Gastroesophageal sphincter (tissue), 4 donors: Measurements from ENCODE around the gene PTHLH. TPM values are rescaled to one million over a fixed set of nuclear protein-coding genes. Genes with fewer than 3 reads are reported as not detected.

Source experiments
- ATAC-seq: fragments of 150-250 bp; one replicate; pipeline ENCODE4 v1.9.1; 2016; ENCODE audit warnings: mild to moderate bottlenecking, moderate library complexity
- H3K27ac ChIP-seq, 4 donors: fragments of 200-600 bp; sonication (generic) in 3 of 4; 1 replicate in 3 of 4; 2 replicates in 1 of 4; pipeline ENCODE4 v1.5.1; 2016 to 2019
- H3K27me3 ChIP-seq: fragments of 200-600 bp; sonication (generic); one replicate; pipeline ENCODE4 v1.5.1; 2019
- H3K36me3 ChIP-seq, 2 donors: fragments of 200-600 bp; sonication (generic); one replicate each; pipeline ENCODE4 v1.5.1; 2019; ENCODE audit warnings: control low read depth in 1 of 2
- H3K4me1 ChIP-seq, 3 donors: fragments of 200-600 bp; sonication (generic); 1 replicate in 2 of 3; 2 replicates in 1 of 3; pipeline ENCODE4 v1.5.1; 2016 to 2019; ENCODE audit warnings: control low read depth in 2 of 3
- H3K4me3 ChIP-seq, 2 donors: fragments of 200-600 bp; sonication (generic); one replicate each; pipeline ENCODE4 v1.5.1; 2019; ENCODE audit warnings: mild to moderate bottlenecking in 1 of 2, moderate library complexity in 1 of 2
- H3K9me3 ChIP-seq, 3 donors: fragments of 200-600 bp; sonication (generic); one replicate each; pipeline ENCODE4 v1.5.1; 2017 to 2019; ENCODE audit warnings: control low read depth in 2 of 3
- CTCF ChIP-seq, 4 experiments: fragments of 200-600 bp in 2 of 4; fragments of 450-650 bp in 2 of 4; sonication (generic) in 1 of 4; IDR thresholded peaks; one replicate each; pipeline ENCODE4 v1.5.1; 2017 to 2019; ENCODE audit warnings: antibody characterized with exemption in 4 of 4, mild to moderate bottlenecking in 2 of 4, moderate library complexity in 2 of 4
- EP300 ChIP-seq: sonication (generic); formaldehyde crosslinking; IDR thresholded peaks from one replicate; pipeline ENCODE4 v1.6.1; 2017; ENCODE audit warnings: antibody characterized with exemption, mild to moderate bottlenecking
- POLR2A ChIP-seq, 2 donors: fragments of 450-650 bp; IDR thresholded peaks; one replicate each; pipeline ENCODE4 v1.6.1; 2017; ENCODE audit warnings: antibody characterized with exemption in 2 of 2, mild to moderate bottlenecking in 2 of 2, moderate library complexity in 1 of 2
- POLR2AphosphoS5 ChIP-seq: sonication (generic); formaldehyde crosslinking; IDR thresholded peaks from one replicate; pipeline ENCODE4 v1.6.1; 2017; ENCODE audit warnings: antibody characterized with exemption
- WGBS, 2 donors: methylation state at CpG; one replicate each; pipeline ENCODE4 v1.1.5; 2018; ENCODE audit warnings: low coverage in 1 of 2; 5-methylcytosine and 5-hydroxymethylcytosine counted together
- total RNA-seq, 4 donors: library from RNA; depleted of rRNA; stranded (reverse); fragments of >200 nt; gene quantifications; one replicate each; pipeline ENCODE4 v1.1.0, GENCODE V29; 2016

PTHLH gene
- total RNA-seq, 4 donors from 2014 or later = 0.47 to 3.3 (median 1.9) TPM

- Histone ChIP-seq H3K9me3 (no peaks in the 10 kb centered on the region), H3K4me1 (no peaks in the 10 kb centered on the region), H3K27me3 (no peaks in the 10 kb centered on the region), H3K4me3 (no peak overlapping the region), H3K36me3 (no peaks in the 10 kb centered on the region), H3K27ac (no peak overlapping the region)
- no peak for TF ChIP-seq POLR2AphosphoS5
- TF ChIP-seq EP300 = no peak
- no peak for TF ChIP-seq CTCF (IDR thresholded peaks at IDR 0.05)
- TF ChIP-seq POLR2A (IDR thresholded peaks at IDR 0.05) = no peak
- ATAC-seq = no peak
Observed at GRCh38 chr12:27998658-27999057, 26.1 kb upstream of the PTHLH start.

- TF ChIP-seq POLR2AphosphoS5 (no peak), CTCF (IDR thresholded peaks at IDR 0.05) (no peak), EP300 (no peak), POLR2A (IDR thresholded peaks at IDR 0.05) (no peak)
- H3K4me1 ChIP-seq = no peaks in the 10 kb centered on the region
- H3K27ac ChIP-seq = no peak overlapping the region
- H3K27me3 ChIP-seq = no peaks in the 10 kb centered on the region
- no peaks in the 10 kb centered on the region for H3K9me3 ChIP-seq
- no peak overlapping the region for H3K4me3 ChIP-seq
- no peaks in the 10 kb centered on the region for H3K36me3 ChIP-seq
- WGBS, 2 donors = 63% methylated on average over 2 of the region's 2 CpGs; no CpG with 5 or more reads in 1 of the 2 donors
- no peak for ATAC-seq
Observed at GRCh38 chr12:27998170-27998569, 25.6 kb upstream of the PTHLH start.

DNA sequence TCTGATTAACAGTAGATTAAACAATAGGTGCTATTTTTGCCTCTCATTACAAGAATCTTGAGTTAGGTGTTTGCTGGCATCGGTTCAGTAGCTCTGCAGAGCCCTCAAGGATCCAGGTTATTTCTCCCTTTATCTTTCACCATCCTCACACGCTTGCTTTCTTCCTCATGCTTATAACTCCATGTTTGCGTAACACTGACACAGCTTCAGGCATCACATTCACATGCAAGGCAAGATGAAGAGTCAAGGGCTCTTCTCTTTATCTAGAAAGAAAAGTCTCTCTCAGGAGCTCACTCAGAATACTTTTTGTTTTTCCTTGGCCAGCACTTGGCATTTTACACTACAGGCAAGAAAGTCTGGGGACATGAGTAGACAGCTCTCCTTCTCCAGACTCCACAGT is 24.2 kb upstream of the PTHLH start:
- WGBS, 2 donors = 89 to 91% methylated on average over 3 of the region's 3 CpGs
- Histone ChIP-seq H3K4me3 (no peak overlapping the region), H3K27ac (no peak overlapping the region), H3K36me3 (no peaks in the 10 kb centered on the region), H3K27me3 (no peaks in the 10 kb centered on the region), H3K9me3 (no peaks in the 10 kb centered on the region), H3K4me1 (no peaks in the 10 kb centered on the region)
- ATAC-seq = no peak
- TF ChIP-seq CTCF (IDR thresholded peaks at IDR 0.05) (no peak), POLR2A (IDR thresholded peaks at IDR 0.05) (no peak), EP300 (no peak), POLR2AphosphoS5 (no peak)

GRCh38 chr12:27995406-27995805 is 22.9 kb upstream of the PTHLH start:
- Histone ChIP-seq H3K27me3 (no peaks in the 10 kb centered on the region), H3K36me3 (no peaks in the 10 kb centered on the region), H3K4me1 (no peaks in the 10 kb centered on the region), H3K9me3 (no peaks in the 10 kb centered on the region), H3K27ac (no peak overlapping the region), H3K4me3 (no peak overlapping the region)
- TF ChIP-seq POLR2A (IDR thresholded peaks at IDR 0.05) = no peak
- TF ChIP-seq EP300 = no peak
- TF ChIP-seq POLR2AphosphoS5 = no peak
- TF ChIP-seq CTCF (IDR thresholded peaks at IDR 0.05) = no peak
- WGBS, 2 donors = 100% methylated on average over 1 of the region's 1 CpG
- no peak for ATAC-seq

- no peak for ATAC-seq
- H3K4me1 ChIP-seq = no peaks in the 10 kb centered on the region
- WGBS, 2 donors = 81 to 82% methylated on average over 2 of the region's 2 CpGs
Observed at GRCh38 chr12:27988594-27989233, 16.2 kb upstream of the PTHLH start.

More at GRCh38 chr12:27988594-27989233, 16.2 kb upstream of the PTHLH start:
- Histone ChIP-seq H3K36me3 (no peaks in the 10 kb centered on the region), H3K27me3 (no peaks in the 10 kb centered on the region), H3K9me3 (no peaks in the 10 kb centered on the region), H3K4me3 (no peak overlapping the region), H3K27ac (no peak overlapping the region)
- TF ChIP-seq POLR2A (IDR thresholded peaks at IDR 0.05) = no peak
- no peak for TF ChIP-seq CTCF (IDR thresholded peaks at IDR 0.05)
- TF ChIP-seq EP300 = no peak
- TF ChIP-seq POLR2AphosphoS5 = no peak
